Adrenal gland (tissue), 12 donors: ENCODE data around the gene TMCC1. TPM values are rescaled to one million over a fixed set of nuclear protein-coding genes. Genes with fewer than 3 reads are reported as not detected.
"Not testable (repeated sequence)": the region's sequence is repeated elsewhere in the genome, so short reads cannot be mapped to it uniquely, and the experiment has no call there.

Source experiments
- DNase-seq, 7 donors: peaks; one replicate each; pipeline ENCODE4 v3.0.0-alpha.2; 2019 to 2020
- H3K27ac ChIP-seq, 5 donors: fragments of 200-600 bp; sonication (generic) in 4 of 5; 1 replicate in 3 of 5; 2 replicates in 2 of 5; pipeline versions ENCODE4 v1.5.1 to v1.8.0; 2016 to 2020; ENCODE audit warnings: mild to moderate bottlenecking in 1 of 5
- H3K27me3 ChIP-seq: fragments of 200-600 bp; 2 replicates; pipeline ENCODE4 v1.8.0; 2021
- H3K36me3 ChIP-seq, 2 donors: fragments of 200-600 bp; replicated peaks in 1 of 2; 1 replicate in 1 of 2; 2 replicates in 1 of 2; pipeline versions ENCODE4 v1.5.1 to v1.8.0; 2018 to 2022
- H3K4me1 ChIP-seq, 2 donors: fragments of 200-600 bp; replicated peaks in 1 of 2; 1 replicate in 1 of 2; 2 replicates in 1 of 2; pipeline versions ENCODE4 v1.5.1 to v1.8.0; 2018 to 2021
- H3K4me3 ChIP-seq, 4 donors: fragments of 200-600 bp; sonication (generic) in 3 of 4; one replicate each; pipeline ENCODE4 v1.5.1; 2016 to 2018
- H3K9me3 ChIP-seq, 3 donors: fragments of 200-600 bp; sonication (generic) in 1 of 3; replicated peaks in 1 of 3; 1 replicate in 2 of 3; 2 replicates in 1 of 3; pipeline versions ENCODE4 v1.5.1 to v1.8.0; 2016 to 2021
- CTCF ChIP-seq, 6 experiments: fragments of 450-650 bp in 4 of 6; fragments of 200-600 bp in 2 of 6; sonication (generic) in 1 of 6; IDR thresholded peaks; 1 replicate in 5 of 6; 2 replicates in 1 of 6; pipeline versions ENCODE4 v1.5.1 to v1.8.0; 2016 to 2021; ENCODE audit warnings: antibody characterized with exemption in 6 of 6, mild to moderate bottlenecking in 2 of 6, moderate library complexity in 1 of 6
- POLR2A ChIP-seq, 2 donors: fragments of 450-650 bp; IDR thresholded peaks; one replicate each; pipeline ENCODE4 v1.6.1; 2017; ENCODE audit warnings: antibody characterized with exemption in 2 of 2, mild to moderate bottlenecking in 2 of 2, moderate library complexity in 1 of 2
- WGBS, 4 donors: extraction: QIAGEN DNeasy Blood & Tissue Kit in 2 of 4; methylation state at CpG; one replicate each; pipeline versions ENCODE4 v1.1.5 to v1.1.7; 2013 to 2017; 5-methylcytosine and 5-hydroxymethylcytosine counted together
- intact Hi-C, 2 donors: fragments of 100-400 bp; cut with DNase I; formaldehyde crosslinking; loops; one replicate each; pipeline versions ENCODE4 v1.14.1 to v1.15.0; 2022 to 2023
- polyA plus RNA-seq, 3 donors: library from polyadenylated mRNA; stranded (reverse); fragments of 200-250 nt in 2 of 3; fragments of 350-450 nt in 1 of 3; fragmentation: Illumina TruSeq in 1 of 3; extraction: RNeasy Lipid Tissue Mini Kit (QIAGEN cat#74804) in 1 of 3; gene quantifications; one replicate each; pipeline ENCODE4 v1.2.3, GENCODE V29; 2013 to 2014
- total RNA-seq, 9 donors: library from RNA; depleted of rRNA in 4 of 9; stranded (reverse); fragments of >200 nt in 4 of 9; fragments of 120-200 nt in 1 of 9; fragmentation: NEBNext Ultra II Directional in 1 of 9; extraction: Animal tissue kit (Norgen Biotek cat#: 25700) in 1 of 9; gene quantifications; one replicate each; pipeline versions ENCODE4 v1.1.0 to v1.2.4, GENCODE V29; 2013 to 2023
- donor health status: healthy with polysubstance abuse.
- donor health status: Bipolar disorder and iron deficiency.
- donor health status: DM: yes; HTN: yes; CAD: no.
- donor health status: DM: no; HTN: no; CAD: no.
- donor health status: DM: no; HTN: no; CAD: no.
- donor health status: DM: yes; HTN: yes; CAD: no.

Gene TMCC1
- total and polyA plus RNA-seq, 12 donors, result 6.3 to 141 (median 22.9) TPM

GRCh38 chr3:129683201-129683600 is 210.3 kb downstream of the TMCC1 start:
- no peak for DNase-seq
- no peaks in the 10 kb centered on the region for H3K36me3 ChIP-seq
- H3K9me3 ChIP-seq, result no peaks in the 10 kb centered on the region
- H3K4me3 ChIP-seq, result no peak overlapping the region
- H3K27ac ChIP-seq, result no peak overlapping the region
- intact Hi-C loops, result no loop called here
- TF ChIP-seq POLR2A (IDR thresholded peaks at IDR 0.05), result no peak
- H3K27me3 ChIP-seq, result no peaks in the 10 kb centered on the region
- peaks cover 11 to 19% of the 10 kb centered on the region in 2 donors for H3K4me1 ChIP-seq
- WGBS, 4 donors, result 93 to 98% (median 95%) methylated on average over 2 of the region's 2 CpGs

GRCh38 chr3:129676985-129677384 is 216.5 kb downstream of the TMCC1 start:
- no peaks in the 10 kb centered on the region for H3K9me3 ChIP-seq
- DNase-seq, result peak in 1 of 7 donors; percentile 13

GRCh38 chr3:129674798-129675123 is 218.8 kb downstream of the TMCC1 start:
- H3K4me3 ChIP-seq, H3K9me3 ChIP-seq, intact Hi-C loops, H3K27ac ChIP-seq, H3K27me3 ChIP-seq, DNase-seq: not testable (repeated sequence)
- H3K4me1 ChIP-seq, result peaks cover 0 to 16% of the 10 kb centered on the region in 2 donors
- 93 to 98% (median 97%) methylated on average over 9 of the region's 9 CpGs for WGBS, 4 donors
- peaks cover 0 to 11% of the 10 kb centered on the region in 2 donors for H3K36me3 ChIP-seq

More at GRCh38 chr3:129676985-129677384, 216.5 kb downstream of the TMCC1 start:
- no peak overlapping the region for H3K27ac ChIP-seq
- no peaks in the 10 kb centered on the region for H3K36me3 ChIP-seq
- WGBS, 4 donors, result 74 to 88% (median 78%) methylated on average over 5 of the region's 5 CpGs
- no peak overlapping the region for H3K4me3 ChIP-seq
- H3K27me3 ChIP-seq, result no peaks in the 10 kb centered on the region
- peaks cover 0 to 16% of the 10 kb centered on the region in 2 donors for H3K4me1 ChIP-seq
- intact Hi-C loops, result no loop called here
- TF ChIP-seq CTCF (IDR thresholded peaks at IDR 0.05) (no peak), POLR2A (IDR thresholded peaks at IDR 0.05) (no peak)

GRCh38 chr3:129673897-129674797 is 219.4 kb downstream of the TMCC1 start:
- WGBS, 4 donors, result 68 to 78% (median 76%) methylated on average over 5 of the region's 5 CpGs
- H3K36me3 ChIP-seq, result peaks cover 0 to 13% of the 10 kb centered on the region in 2 donors
- H3K27ac ChIP-seq, result no peak overlapping the region
- DNase-seq, result no peak
- no peaks in the 10 kb centered on the region for H3K9me3 ChIP-seq
- H3K4me1 ChIP-seq, result peaks cover 0 to 16% of the 10 kb centered on the region in 2 donors
- intact Hi-C loops, result no loop called here
- TF ChIP-seq CTCF (IDR thresholded peaks at IDR 0.05) (no peak), POLR2A (IDR thresholded peaks at IDR 0.05) (no peak)
- no peak overlapping the region for H3K4me3 ChIP-seq
- H3K27me3 ChIP-seq, result no peaks in the 10 kb centered on the region

- Histone ChIP-seq H3K9me3 (no peaks in the 10 kb centered on the region), H3K27me3 (no peaks in the 10 kb centered on the region), H3K27ac (no peak overlapping the region), H3K36me3 (peaks cover 0 to 19% of the 10 kb centered on the region in 2 donors), H3K4me3 (no peak overlapping the region), H3K4me1 (peaks cover 0 to 16% of the 10 kb centered on the region in 2 donors)
- 14 to 23% (median 15%) methylated on average over 2 of the region's 2 CpGs for WGBS, 4 donors
- peak in 6 of 7 donors; percentile 31 to 61 (median 44) for DNase-seq
- TF ChIP-seq CTCF (IDR thresholded peaks at IDR 0.05) (no peak), POLR2A (IDR thresholded peaks at IDR 0.05) (no peak)
- intact Hi-C loops, result no loop called here
Measured at GRCh38 chr3:129673012-129673411, 220.5 kb downstream of the TMCC1 start.
